Sigmoid colon (tissue), 7 donors: ENCODE measurements around the gene THOC1. TPM values are rescaled to one million over a fixed set of nuclear protein-coding genes. Genes with fewer than 3 reads are reported as not detected.
"Not testable (repeated sequence)": the region's sequence is repeated elsewhere in the genome, so short reads cannot be mapped to it uniquely, and the experiment has no call there.

Experiments used
- DNase-seq: peaks from one replicate; pipeline ENCODE4 v3.0.0-alpha.2; 2019
- H3K27ac ChIP-seq, 4 donors: fragments of 200-600 bp; sonication (generic); one replicate each; pipeline ENCODE4 v1.5.1; 2016 to 2019; ENCODE audit warnings: mild to moderate bottlenecking in 1 of 4
- H3K27me3 ChIP-seq, 3 donors: fragments of 200-600 bp; sonication (generic); one replicate each; pipeline ENCODE4 v1.5.1; 2019; ENCODE audit warnings: mild to moderate bottlenecking in 1 of 3
- H3K36me3 ChIP-seq, 4 donors: fragments of 200-600 bp; sonication (generic); one replicate each; pipeline ENCODE4 v1.5.1; 2016 to 2019
- H3K4me1 ChIP-seq, 4 donors: fragments of 200-600 bp; sonication (generic); one replicate each; pipeline ENCODE4 v1.5.1; 2017 to 2019
- H3K4me3 ChIP-seq, 4 donors: fragments of 200-600 bp; sonication (generic); one replicate each; pipeline ENCODE4 v1.5.1; 2017 to 2019; ENCODE audit warnings: mild to moderate bottlenecking in 2 of 4, moderate library complexity in 1 of 4
- H3K9me3 ChIP-seq, 4 donors: fragments of 200-600 bp in 3 of 4; sonication (generic) in 3 of 4; one replicate each; pipeline versions ENCODE4 v1.5.1 to v1.6.1; 2013 to 2019
- EP300 ChIP-seq, 4 donors: sonication (generic); formaldehyde crosslinking; IDR thresholded peaks; one replicate each; pipeline ENCODE4 v1.6.1; 2017; ENCODE audit warnings: antibody characterized with exemption in 4 of 4
- POLR2A ChIP-seq, 2 donors: fragments of 450-650 bp; IDR thresholded peaks; one replicate each; pipeline ENCODE4 v1.6.1; 2016; ENCODE audit warnings: antibody characterized with exemption in 2 of 2, mild to moderate bottlenecking in 2 of 2, moderate library complexity in 2 of 2
- POLR2AphosphoS5 ChIP-seq, 4 donors: sonication (generic); formaldehyde crosslinking; IDR thresholded peaks; one replicate each; pipeline ENCODE4 v1.6.1; 2017; ENCODE audit warnings: antibody characterized with exemption in 4 of 4
- WGBS, 2 donors: extraction: QIAGEN DNeasy Blood & Tissue Kit; methylation state at CpG; one replicate each; pipeline ENCODE4 v1.1.7; 2013; 5-methylcytosine and 5-hydroxymethylcytosine counted together
- intact Hi-C: fragments of 100-400 bp; cut with DNase I; formaldehyde crosslinking; loops from one replicate; pipeline ENCODE4 v1.15.1; 2023
- polyA plus RNA-seq, 3 donors: library from polyadenylated mRNA; stranded (reverse); fragments of 200-250 nt; gene quantifications; one replicate each; pipeline ENCODE4 v1.2.3, GENCODE V29; 2013
- total RNA-seq, 4 donors: library from RNA; depleted of rRNA; stranded (reverse); fragments of >200 nt; gene quantifications; one replicate each; pipeline ENCODE4 v1.1.0, GENCODE V29; 2016
- TF ChIP-seq, protein P1 (sequence below), 4 experiments: fragments of 450-650 bp in 3 of 4; fragments of 200-600 bp in 1 of 4; IDR thresholded peaks; one replicate each; pipeline ENCODE4 v1.5.1; 2016 to 2019; ENCODE audit warnings: antibody characterized with exemption in 4 of 4, mild to moderate bottlenecking in 3 of 4, moderate library complexity in 2 of 4
- donor health status: healthy with polysubstance abuse.
- donor health status: Bipolar disorder and iron deficiency.
- donor health status: healthy.

Gene THOC1
- total and polyA plus RNA-seq, 7 donors, result 7.2 to 71.2 (median 40.8) TPM

- intact Hi-C loops, result no loop called here
- WGBS, 2 donors, result 69 to 84% methylated on average over 4 of the region's 4 CpGs
Measured at GRCh38 chr18:312415-312814, 44.6 kb upstream of the THOC1 start.

DNA sequence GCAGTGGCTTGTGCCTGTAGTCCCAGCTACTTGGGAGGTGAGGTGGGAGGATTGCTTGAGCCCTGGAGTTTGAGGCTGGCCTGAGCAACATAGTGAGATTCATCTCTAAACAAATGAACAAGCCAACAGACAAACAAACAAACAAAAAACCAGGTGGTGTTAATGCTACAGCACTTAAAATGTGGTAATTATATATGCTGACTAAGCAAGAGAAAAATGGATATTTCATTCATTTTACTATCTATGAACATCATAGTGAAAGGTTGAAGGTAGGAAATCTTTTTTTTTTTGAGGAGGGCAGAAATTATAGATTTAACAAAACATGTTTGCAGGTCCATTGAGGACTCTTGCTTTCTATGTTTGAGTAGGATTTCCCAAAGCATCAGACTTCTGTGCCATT, 42.2 kb upstream of the THOC1 start:
- H3K4me3 ChIP-seq, result no peak overlapping the region
- H3K4me1 ChIP-seq, result no peaks in the 10 kb centered on the region
- H3K27me3 ChIP-seq, result no peaks in the 10 kb centered on the region
- no peaks in the 10 kb centered on the region for H3K36me3 ChIP-seq
- TF ChIP-seq POLR2A (IDR thresholded peaks at IDR 0.05), result no peak
- TF ChIP-seq, protein P1, sequence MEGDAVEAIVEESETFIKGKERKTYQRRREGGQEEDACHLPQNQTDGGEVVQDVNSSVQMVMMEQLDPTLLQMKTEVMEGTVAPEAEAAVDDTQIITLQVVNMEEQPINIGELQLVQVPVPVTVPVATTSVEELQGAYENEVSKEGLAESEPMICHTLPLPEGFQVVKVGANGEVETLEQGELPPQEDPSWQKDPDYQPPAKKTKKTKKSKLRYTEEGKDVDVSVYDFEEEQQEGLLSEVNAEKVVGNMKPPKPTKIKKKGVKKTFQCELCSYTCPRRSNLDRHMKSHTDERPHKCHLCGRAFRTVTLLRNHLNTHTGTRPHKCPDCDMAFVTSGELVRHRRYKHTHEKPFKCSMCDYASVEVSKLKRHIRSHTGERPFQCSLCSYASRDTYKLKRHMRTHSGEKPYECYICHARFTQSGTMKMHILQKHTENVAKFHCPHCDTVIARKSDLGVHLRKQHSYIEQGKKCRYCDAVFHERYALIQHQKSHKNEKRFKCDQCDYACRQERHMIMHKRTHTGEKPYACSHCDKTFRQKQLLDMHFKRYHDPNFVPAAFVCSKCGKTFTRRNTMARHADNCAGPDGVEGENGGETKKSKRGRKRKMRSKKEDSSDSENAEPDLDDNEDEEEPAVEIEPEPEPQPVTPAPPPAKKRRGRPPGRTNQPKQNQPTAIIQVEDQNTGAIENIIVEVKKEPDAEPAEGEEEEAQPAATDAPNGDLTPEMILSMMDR (IDR thresholded peaks at IDR 0.05), result no peak
- no peak for TF ChIP-seq POLR2AphosphoS5 (IDR thresholded peaks at IDR 0.05)
- DNase-seq, result no peak
- peaks cover 0 to 2% (median 0%) of the 10 kb centered on the region in 4 donors for H3K9me3 ChIP-seq
- no peak overlapping the region for H3K27ac ChIP-seq
- intact Hi-C loops, result no loop called here

More at GRCh38 chr18:312415-312814, 44.6 kb upstream of the THOC1 start:
- no peak overlapping the region for H3K4me3 ChIP-seq
- H3K36me3 ChIP-seq, result no peaks in the 10 kb centered on the region
- peaks cover 0 to 2% (median 0%) of the 10 kb centered on the region in 4 donors for H3K9me3 ChIP-seq
- H3K27ac ChIP-seq, result no peak overlapping the region
- no peaks in the 10 kb centered on the region for H3K4me1 ChIP-seq
- TF ChIP-seq EP300 (IDR thresholded peaks at IDR 0.05) (no peak), POLR2AphosphoS5 (IDR thresholded peaks at IDR 0.05) (no peak), POLR2A (IDR thresholded peaks at IDR 0.05) (no peak)
- TF ChIP-seq, protein P1 (IDR thresholded peaks at IDR 0.05), result no peak
- H3K27me3 ChIP-seq, result no peaks in the 10 kb centered on the region
- no peak for DNase-seq

DNA sequence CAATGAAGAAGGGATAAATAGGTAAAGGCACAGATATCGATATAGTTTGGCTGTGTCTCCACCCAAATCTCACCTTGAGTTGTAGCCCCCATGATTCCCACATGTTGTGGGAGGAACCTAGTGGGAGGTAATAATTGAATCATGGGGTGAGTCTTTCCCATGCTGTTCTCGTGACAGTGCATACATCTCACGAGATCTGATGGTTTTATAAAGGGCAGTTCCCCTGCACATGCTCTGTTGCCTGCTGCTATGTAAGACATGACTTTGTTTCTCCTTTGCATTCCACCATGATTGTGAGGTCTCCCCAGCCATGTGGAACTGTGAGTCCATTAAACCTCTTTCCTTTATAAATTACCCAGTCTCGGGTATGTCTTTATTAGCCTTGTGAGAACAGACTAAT, 40.2 kb upstream of the THOC1 start:
- DNase-seq, H3K36me3 ChIP-seq, H3K27me3 ChIP-seq, H3K27ac ChIP-seq, H3K4me1 ChIP-seq, intact Hi-C loops, H3K9me3 ChIP-seq, H3K4me3 ChIP-seq: not testable (repeated sequence)
- 88 to 94% methylated on average over 4 of the region's 4 CpGs for WGBS, 2 donors

GRCh38 chr18:306608-307255, 38.9 kb upstream of the THOC1 start:
- H3K27me3 ChIP-seq, result no peaks in the 10 kb centered on the region
- TF ChIP-seq EP300 (IDR thresholded peaks at IDR 0.05) (no peak), POLR2AphosphoS5 (IDR thresholded peaks at IDR 0.05) (no peak), POLR2A (IDR thresholded peaks at IDR 0.05) (no peak)
- TF ChIP-seq, protein P1 (IDR thresholded peaks at IDR 0.05), result no peak
- H3K36me3 ChIP-seq, result no peaks in the 10 kb centered on the region
- WGBS, 2 donors, result 66 to 84% methylated on average over 7 of the region's 7 CpGs
- no peak overlapping the region for H3K27ac ChIP-seq
- intact Hi-C loops, result no loop called here
- H3K4me1 ChIP-seq, result no peaks in the 10 kb centered on the region
- peaks cover 0 to 2% (median 0%) of the 10 kb centered on the region in 4 donors for H3K9me3 ChIP-seq
- H3K4me3 ChIP-seq, result no peak overlapping the region
- no peak for DNase-seq

DNA sequence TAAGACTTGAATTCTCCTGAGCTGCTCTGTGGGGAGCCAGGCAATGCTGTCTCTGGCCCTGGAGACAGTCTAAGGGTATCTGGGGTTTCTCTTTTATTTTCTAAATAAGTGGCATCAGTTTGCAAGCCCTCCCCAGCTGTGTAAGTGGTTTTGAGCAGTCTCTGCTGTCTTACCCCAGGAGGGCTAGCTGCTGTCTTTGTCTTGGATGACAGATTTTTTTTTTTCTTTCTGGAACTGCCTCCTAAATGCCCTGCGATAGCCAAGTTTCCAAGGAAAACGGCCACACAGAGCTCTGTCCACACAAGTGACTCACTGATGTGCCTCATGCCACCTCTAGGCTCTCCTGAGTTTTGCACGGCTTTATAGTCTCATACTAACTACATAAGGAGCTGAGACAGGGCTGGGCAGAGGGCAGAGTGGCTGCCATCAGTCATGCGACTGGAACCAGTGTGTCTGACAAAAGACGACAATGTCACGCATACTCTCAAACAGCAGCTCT, 37.2 kb upstream of the THOC1 start:
- H3K27ac ChIP-seq, result no peak overlapping the region
- TF ChIP-seq POLR2AphosphoS5 (IDR thresholded peaks at IDR 0.05), result no peak
- TF ChIP-seq, protein P1 (IDR thresholded peaks at IDR 0.05), result no peak
- TF ChIP-seq POLR2A (IDR thresholded peaks at IDR 0.05), result no peak
- no peak for TF ChIP-seq EP300 (IDR thresholded peaks at IDR 0.05)

More for the DNA sequence above, 37.2 kb upstream of the THOC1 start:
- no peak for DNase-seq
- no peak overlapping the region for H3K4me3 ChIP-seq
- intact Hi-C loops, result no loop called here
- no peaks in the 10 kb centered on the region for H3K27me3 ChIP-seq
- H3K9me3 ChIP-seq, result no peaks in the 10 kb centered on the region
- WGBS, 2 donors, result 65 to 81% methylated on average over 6 of the region's 6 CpGs
- no peaks in the 10 kb centered on the region for H3K36me3 ChIP-seq
- no peaks in the 10 kb centered on the region for H3K4me1 ChIP-seq
